ENCODE results near the gene ELK4.
A peak's percentile ranks its signal among the peaks of the same experiment; 100 is the strongest.

ELK4 gene

DNA sequence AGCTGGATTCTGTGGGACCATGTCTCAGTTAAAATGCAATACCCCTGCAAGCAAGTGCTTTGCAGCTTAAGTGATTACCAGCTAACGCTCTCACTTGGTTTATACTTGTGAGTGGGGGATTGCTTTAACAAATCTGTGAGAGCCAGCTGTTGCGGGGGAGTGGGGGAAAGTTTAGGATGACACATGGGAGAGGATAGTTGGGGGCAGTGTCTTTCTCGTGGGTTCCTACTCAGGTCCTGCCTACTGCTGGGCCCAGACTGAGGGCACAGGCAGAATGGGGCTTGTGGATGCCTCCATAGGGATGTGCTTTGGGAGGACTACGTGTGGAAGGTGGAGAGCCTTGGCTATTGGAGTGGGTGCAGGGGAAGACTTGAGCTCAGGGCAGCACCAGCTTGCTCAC is 60.1 kb downstream of the ELK4 start:
- ATAC-seq (ENCODE audit: low read depth): no peak
- no peak for DNase-seq (ENCODE audit: low spot score)
- Histone ChIP-seq H3K27me3 (ENCODE audit: insufficient read depth, poor library complexity, severe bottlenecking) (peaks cover 40% of the 10 kb centered on the region), H3K4me3 (ENCODE audit: severe bottlenecking) (no peak overlapping the region), H3K36me3 (ENCODE audit: low read depth) (no peaks in the 10 kb centered on the region), H3K9me3 (ENCODE audit: severe bottlenecking) (no peaks in the 10 kb centered on the region), H3K27ac (ENCODE audit: poor library complexity, severe bottlenecking) (no peak overlapping the region), H3K4me1 (ENCODE audit: insufficient read depth, poor library complexity, severe bottlenecking) (no peaks in the 10 kb centered on the region)
- no peak for TF ChIP-seq CTCF (IDR thresholded peaks at IDR 0.05; ENCODE audit: poor library complexity, severe bottlenecking)

GRCh38 chr1:205570796-205571537 is 60.8 kb downstream of the ELK4 start:
- Histone ChIP-seq H3K9me3 (ENCODE audit: severe bottlenecking) (no peaks in the 10 kb centered on the region), H3K4me1 (ENCODE audit: insufficient read depth, poor library complexity, severe bottlenecking) (no peaks in the 10 kb centered on the region), H3K36me3 (ENCODE audit: low read depth) (no peaks in the 10 kb centered on the region), H3K4me3 (ENCODE audit: severe bottlenecking) (no peak overlapping the region), H3K27me3 (ENCODE audit: insufficient read depth, poor library complexity, severe bottlenecking) (peaks cover 42% of the 10 kb centered on the region), H3K27ac (ENCODE audit: poor library complexity, severe bottlenecking) (no peak overlapping the region)
- DNase-seq (ENCODE audit: low spot score) (no peak), ATAC-seq (ENCODE audit: low read depth) (peak; percentile 57; the same call in 1 of the 3 replicates)
- TF ChIP-seq CTCF (IDR thresholded peaks at IDR 0.05; ENCODE audit: poor library complexity, severe bottlenecking): no peak

GRCh38 chr1:205570173-205570501 is 61.7 kb downstream of the ELK4 start:
- no peak for DNase-seq (ENCODE audit: low spot score)
- Histone ChIP-seq H3K27ac (ENCODE audit: poor library complexity, severe bottlenecking) (no peak overlapping the region), H3K27me3 (ENCODE audit: insufficient read depth, poor library complexity, severe bottlenecking) (peaks cover 42% of the 10 kb centered on the region), H3K9me3 (ENCODE audit: severe bottlenecking) (no peaks in the 10 kb centered on the region), H3K4me1 (ENCODE audit: insufficient read depth, poor library complexity, severe bottlenecking) (no peaks in the 10 kb centered on the region), H3K36me3 (ENCODE audit: low read depth) (no peaks in the 10 kb centered on the region), H3K4me3 (ENCODE audit: severe bottlenecking) (no peak overlapping the region)
- ATAC-seq (ENCODE audit: low read depth): no peak
- TF ChIP-seq CTCF (IDR thresholded peaks at IDR 0.05; ENCODE audit: poor library complexity, severe bottlenecking): no peak

- no peaks in the 10 kb centered on the region for H3K4me1 ChIP-seq (ENCODE audit: insufficient read depth, poor library complexity, severe bottlenecking)
- no peak overlapping the region for H3K27ac ChIP-seq (ENCODE audit: poor library complexity, severe bottlenecking)
- no peaks in the 10 kb centered on the region for H3K36me3 ChIP-seq (ENCODE audit: low read depth)
- H3K9me3 ChIP-seq (ENCODE audit: severe bottlenecking): no peaks in the 10 kb centered on the region
- TF ChIP-seq CTCF (IDR thresholded peaks at IDR 0.05; ENCODE audit: poor library complexity, severe bottlenecking): no peak
- H3K4me3 ChIP-seq (ENCODE audit: severe bottlenecking): no peak overlapping the region
- peaks cover 42% of the 10 kb centered on the region for H3K27me3 ChIP-seq (ENCODE audit: insufficient read depth, poor library complexity, severe bottlenecking)
- DNase-seq (ENCODE audit: low spot score) (no peak), ATAC-seq (ENCODE audit: low read depth) (no peak)
These were observed 62.2 kb downstream of the ELK4 start for GRCh38 chr1:205569411-205570172.

Data from RWPE2 (cell line).